WTC11 (cell line): ENCODE measurements around the gene LIF. TPM values are rescaled to one million over a fixed set of nuclear protein-coding genes. Genes with fewer than 3 reads are reported as not detected.

ENCODE experiments used
- ATAC-seq: fragments of 200-7000 bp; cut with Tn5 transposase; 2 replicates; pipeline ENCODE4 v1.10.0; 2021; ENCODE audit warnings: mild to moderate bottlenecking, moderate library complexity
- CTCF ChIA-PET: fragments of 300-600 bp; sonication (Branson Sonifier 250); formaldehyde crosslinking; loops from one replicate; lab custom pipeline; 2021; ENCODE audit warnings: antibody characterized with exemption; lab: Charles Lee
- POLR2A ChIA-PET: fragments of 350-600 bp; sonication (Branson Sonifier 250); formaldehyde crosslinking; loops from one replicate; lab custom pipeline; 2021; ENCODE audit warnings: antibody characterized with exemption; lab: Charles Lee
- DNase-seq: peaks from one replicate; pipeline ENCODE4 v3.0.0; 2021; ENCODE audit warnings: low spot score
- H3K27ac Mint-ChIP-seq: 2 replicates; pipeline ENCODE4 v1.8.0; 2021; ENCODE audit warnings: mixed read lengths
- H3K27me3 Mint-ChIP-seq: 2 replicates; pipeline ENCODE4 v1.8.0; 2021; ENCODE audit warnings: low read depth, mild to moderate bottlenecking, moderate library complexity, mixed read lengths
- H3K36me3 Mint-ChIP-seq: 2 replicates; pipeline ENCODE4 v1.8.0; 2021; ENCODE audit warnings: mixed read lengths
- H3K4me1 Mint-ChIP-seq: 2 replicates; pipeline ENCODE4 v1.8.0; 2022; ENCODE audit warnings: mixed read lengths
- H3K4me3 Mint-ChIP-seq: 2 replicates; pipeline ENCODE4 v1.8.0; 2021; ENCODE audit warnings: mild to moderate bottlenecking, moderate library complexity, mixed read lengths
- H3K9me3 Mint-ChIP-seq: 2 replicates; pipeline ENCODE4 v1.8.0; 2021; ENCODE audit warnings: mixed read lengths
- CREM ChIP-seq: sonication (generic); formaldehyde crosslinking; IDR thresholded peaks from 2 replicates; pipeline ENCODE4 v1.8.1; 2022; ENCODE audit warnings: mild to moderate bottlenecking, missing genetic modification reagents, moderate library complexity
- FOXJ3 ChIP-seq: sonication (generic); formaldehyde crosslinking; IDR thresholded peaks from 2 replicates; pipeline ENCODE4 v1.9.0; 2021; ENCODE audit warnings: missing genetic modification reagents, mild to moderate bottlenecking, borderline replicate concordance
- GTF2I ChIP-seq: fragments of 250-450 bp; sonication (Bioruptor Pico); conservative IDR thresholded peaks from 2 replicates; pipeline ENCODE4 v1.4.0; 2021; ENCODE audit warnings: mild to moderate bottlenecking
- HMGA2 ChIP-seq: fragments of 250-450 bp; sonication (Bioruptor Pico); IDR thresholded peaks from 2 replicates; pipeline ENCODE4 v1.4.0; 2021; ENCODE audit warnings: mild to moderate bottlenecking, moderate library complexity
- KAT7 ChIP-seq: sonication (generic); formaldehyde crosslinking; IDR thresholded peaks from 2 replicates; pipeline ENCODE4 v1.8.1; 2023; ENCODE audit warnings: missing genetic modification reagents, mild to moderate bottlenecking, borderline replicate concordance
- MYBL2 ChIP-seq: sonication (generic); formaldehyde crosslinking; IDR thresholded peaks from 2 replicates; pipeline ENCODE4 v1.8.1; 2023; ENCODE audit warnings: mild to moderate bottlenecking, moderate library complexity, missing genetic modification reagents
- NFATC4 ChIP-seq: fragments of 250-450 bp; sonication (Bioruptor Pico); IDR thresholded peaks from 2 replicates; pipeline ENCODE4 v1.9.0; 2021; ENCODE audit warnings: mild to moderate bottlenecking
- NR2C2 ChIP-seq: sonication (generic); formaldehyde crosslinking; IDR thresholded peaks from 2 replicates; pipeline ENCODE4 v1.8.0; 2022; ENCODE audit warnings: mild to moderate bottlenecking, missing genetic modification reagents
- NR3C1 ChIP-seq: sonication (generic); formaldehyde crosslinking; conservative IDR thresholded peaks from 2 replicates; pipeline ENCODE4 v1.8.1; 2023; ENCODE audit warnings: low read depth, mild to moderate bottlenecking, missing genetic modification reagents
- OVOL2 ChIP-seq: fragments of 250-450 bp; sonication (Bioruptor Pico); IDR thresholded peaks from 2 replicates; pipeline ENCODE4 v1.9.0; 2021; ENCODE audit warnings: mild to moderate bottlenecking, borderline replicate concordance
- PRDM15 ChIP-seq: sonication (generic); formaldehyde crosslinking; IDR thresholded peaks from 2 replicates; pipeline ENCODE4 v1.8.0; 2022; ENCODE audit warnings: missing genetic modification reagents
- TCF7 ChIP-seq: sonication (generic); formaldehyde crosslinking; IDR thresholded peaks from 2 replicates; pipeline ENCODE4 v1.8.0; 2022; ENCODE audit warnings: mild to moderate bottlenecking, low read depth, missing genetic modification reagents, moderate library complexity
- ZNF263 ChIP-seq: sonication (generic); formaldehyde crosslinking; IDR thresholded peaks from 2 replicates; pipeline ENCODE4 v1.8.1; 2022; ENCODE audit warnings: low read depth, mild to moderate bottlenecking, moderate library complexity, missing genetic modification reagents
- ZNF416 ChIP-seq: fragments of 250-450 bp; sonication (Bioruptor Pico); IDR thresholded peaks from 2 replicates; pipeline ENCODE4 v1.9.0; 2021; ENCODE audit warnings: mild to moderate bottlenecking, inconsistent platforms
- ZNF423 ChIP-seq: fragments of 250-450 bp; sonication (Bioruptor Pico); IDR thresholded peaks from 2 replicates; pipeline ENCODE4 v2.1.2; 2022; ENCODE audit warnings: mild to moderate bottlenecking, moderate library complexity
- total RNA-seq: library from RNA; stranded (reverse); gene quantifications from 3 replicates; pipeline ENCODE4 v1.2.3, GENCODE V29; 2021
- TF ChIP-seq, protein P1 (sequence below): fragments of 250-450 bp; sonication (Bioruptor Pico); IDR thresholded peaks from 2 replicates; pipeline ENCODE4 v1.9.0; 2021; ENCODE audit warnings: mild to moderate bottlenecking

LIF gene
- total RNA-seq, 1 experiment from 2014 or later = 7.2 TPM

- no peak overlapping the region for H3K4me3 Mint-ChIP-seq
- no peak for TF ChIP-seq HMGA2
- TF ChIP-seq, protein P1, sequence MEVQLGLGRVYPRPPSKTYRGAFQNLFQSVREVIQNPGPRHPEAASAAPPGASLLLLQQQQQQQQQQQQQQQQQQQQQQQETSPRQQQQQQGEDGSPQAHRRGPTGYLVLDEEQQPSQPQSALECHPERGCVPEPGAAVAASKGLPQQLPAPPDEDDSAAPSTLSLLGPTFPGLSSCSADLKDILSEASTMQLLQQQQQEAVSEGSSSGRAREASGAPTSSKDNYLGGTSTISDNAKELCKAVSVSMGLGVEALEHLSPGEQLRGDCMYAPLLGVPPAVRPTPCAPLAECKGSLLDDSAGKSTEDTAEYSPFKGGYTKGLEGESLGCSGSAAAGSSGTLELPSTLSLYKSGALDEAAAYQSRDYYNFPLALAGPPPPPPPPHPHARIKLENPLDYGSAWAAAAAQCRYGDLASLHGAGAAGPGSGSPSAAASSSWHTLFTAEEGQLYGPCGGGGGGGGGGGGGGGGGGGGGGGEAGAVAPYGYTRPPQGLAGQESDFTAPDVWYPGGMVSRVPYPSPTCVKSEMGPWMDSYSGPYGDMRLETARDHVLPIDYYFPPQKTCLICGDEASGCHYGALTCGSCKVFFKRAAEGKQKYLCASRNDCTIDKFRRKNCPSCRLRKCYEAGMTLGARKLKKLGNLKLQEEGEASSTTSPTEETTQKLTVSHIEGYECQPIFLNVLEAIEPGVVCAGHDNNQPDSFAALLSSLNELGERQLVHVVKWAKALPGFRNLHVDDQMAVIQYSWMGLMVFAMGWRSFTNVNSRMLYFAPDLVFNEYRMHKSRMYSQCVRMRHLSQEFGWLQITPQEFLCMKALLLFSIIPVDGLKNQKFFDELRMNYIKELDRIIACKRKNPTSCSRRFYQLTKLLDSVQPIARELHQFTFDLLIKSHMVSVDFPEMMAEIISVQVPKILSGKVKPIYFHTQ (CRISPR knock-in tag) = no peak
- no peak for TF ChIP-seq GTF2I (CRISPR knock-in tag)
- no peak for TF ChIP-seq MYBL2 (CRISPR knock-in tag)
- TF ChIP-seq ZNF423 = no peak
- TF ChIP-seq FOXJ3 (CRISPR knock-in tag) = no peak
- TF ChIP-seq CREM (CRISPR knock-in tag) = no peak
- TF ChIP-seq OVOL2 = no peak
- TF ChIP-seq PRDM15 (CRISPR knock-in tag) = no peak
- H3K4me1 Mint-ChIP-seq = peaks cover 32% of the 10 kb centered on the region
- DNase-seq = no peak
- H3K27me3 Mint-ChIP-seq = no peaks in the 10 kb centered on the region
- no peak for ATAC-seq
- no peak overlapping the region for H3K27ac Mint-ChIP-seq
- H3K9me3 Mint-ChIP-seq = 0 out of 2 replicates have a peak, but pooled peaks cover 3% of the 10 kb centered on the region
- CTCF ChIA-PET = interaction anchor here (0.5 to 2.1 kb wide), 4 partner anchors 9 to 193 kb away, joined by 3 to 6 read pairs (median 4); no protein-coding TSS in a partner anchor
- POLR2A ChIA-PET = interaction anchor here (0.7 kb wide), 1 partner anchor 118 kb away, joined by 4 read pairs; no protein-coding TSS in a partner anchor
- no peaks in the 10 kb centered on the region for H3K36me3 Mint-ChIP-seq
Observed at GRCh38 chr22:30198152-30198825, 48.3 kb downstream of the LIF start.

DNA sequence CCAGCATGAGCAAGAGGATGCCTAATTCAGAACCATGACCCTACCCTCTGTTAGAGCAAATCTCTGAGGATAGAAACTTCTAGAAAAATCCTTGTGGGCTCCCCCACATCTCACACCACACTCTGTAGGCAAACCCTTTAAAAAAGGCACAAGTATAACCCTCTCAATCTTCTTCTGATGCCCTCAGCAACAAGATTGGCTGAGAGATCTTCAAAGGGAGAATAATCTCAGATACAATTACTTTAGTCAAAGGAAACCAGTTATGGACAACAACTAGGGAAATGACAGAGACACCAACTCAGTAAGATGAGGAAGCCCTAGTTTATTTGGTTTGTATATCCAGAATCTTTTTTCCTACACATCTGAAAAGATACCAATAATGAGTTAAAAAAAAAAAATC lies 49.2 kb downstream of the LIF start:
- DNase-seq = no peak
- TF ChIP-seq CREM (CRISPR knock-in tag) (no peak), ZNF416 (CRISPR knock-in tag) (no peak), KAT7 (CRISPR knock-in tag) (no peak), PRDM15 (CRISPR knock-in tag) (no peak), NR3C1 (no peak), NR2C2 (no peak), TCF7 (CRISPR knock-in tag) (no peak), ZNF263 (CRISPR knock-in tag) (no peak), NFATC4 (no peak)
- TF ChIP-seq, protein P1 (CRISPR knock-in tag) = no peak
- TF ChIP-seq, all 79 proteins: peak for 0
- H3K27me3 Mint-ChIP-seq = no peaks in the 10 kb centered on the region
- ChIA-PET CTCF (interaction anchor here (1.5 to 2.1 kb wide), 3 partner anchors 58 to 192 kb away, joined by 4 to 6 read pairs (median 5); no protein-coding TSS in a partner anchor), POLR2A (no interaction called here)
- no peak for ATAC-seq
- H3K9me3 Mint-ChIP-seq = 0 out of 2 replicates have a peak, but pooled peaks cover 3% of the 10 kb centered on the region
- H3K36me3 Mint-ChIP-seq = no peaks in the 10 kb centered on the region
- H3K4me1 Mint-ChIP-seq = peaks cover 36% of the 10 kb centered on the region
- peak overlapping the region; percentile 96 for H3K27ac Mint-ChIP-seq
- no peak overlapping the region for H3K4me3 Mint-ChIP-seq
